ENCODE data around the gene BTLA. TPM values are rescaled to one million over a fixed set of nuclear protein-coding genes. Genes with fewer than 3 reads are reported as not detected.
A peak's percentile ranks its signal among the peaks of the same experiment; 100 is the strongest.

Gene BTLA
- total RNA-seq, 2 experiments from 2014 or later, result 7.3 to 7.7 TPM

- ChIA-PET CTCF (ENCODE audit: unreplicated experiment) (no interaction called here), POLR2A (interaction anchor here (0.5 to 3.2 kb wide), 19 partner anchors 8 to 1950 kb away, joined by 3 to 17 read pairs (median 4); partner anchors contain the start of gene ABHD10)
- DNase-seq (ENCODE audit: low spot score), result no peak
- H3K9me2 ChIP-seq (ENCODE audit: insufficient read depth, low read length), result no peaks in the 10 kb centered on the region
- H3K4me1 ChIP-seq (ENCODE audit: insufficient read depth, low read length, poor library complexity, severe bottlenecking), result peaks cover 58% of the 10 kb centered on the region
- H2AFZ ChIP-seq (ENCODE audit: low read length), result peak overlapping the region; percentile 96; the same call in 1 of the 2 replicates
- H4K20me1 ChIP-seq (ENCODE audit: insufficient read depth, low read length), result no peaks in the 10 kb centered on the region
- TF ChIP-seq EZH2phosphoT487 (IDR thresholded peaks at IDR 0.05; ENCODE audit: borderline replicate concordance, low read depth, low read length) (no peak), CTCF (conservative IDR thresholded peaks at IDR 0.05; ENCODE audit: low read length) (no peak)
- H3K27ac ChIP-seq (ENCODE audit: low read depth, low read length, poor library complexity, severe bottlenecking), result no peak overlapping the region
- H3K4me2 ChIP-seq (ENCODE audit: low read length), result no peak overlapping the region
- no peaks in the 10 kb centered on the region for H3K9me3 ChIP-seq (ENCODE audit: low read length)
- H3K79me2 ChIP-seq (ENCODE audit: insufficient read depth, low read depth, low read length), result peaks cover 31% of the 10 kb centered on the region
- H3K36me3 ChIP-seq (ENCODE audit: insufficient read depth, low read length), result no peaks in the 10 kb centered on the region
- BruUV-seq (replicated peaks), result no TSS peak
- no peak overlapping the region for H3K4me3 ChIP-seq (ENCODE audit: low read depth, low read length, poor library complexity, severe bottlenecking)
- intact Hi-C loops (cut with micrococcal nuclease; ENCODE audit: unreplicated experiment), result no loop called here
These were observed 1.3 kb upstream of the BTLA start for GRCh38 chr3:112500621-112501020.

GRCh38 chr3:112497897-112498548, 1.2 kb downstream of the BTLA start:
- Histone ChIP-seq H3K27ac (ENCODE audit: low read depth, low read length, poor library complexity, severe bottlenecking) (peak overlapping the region; percentile 85), H2AFZ (ENCODE audit: low read length) (peak overlapping the region; percentile 96), H4K20me1 (ENCODE audit: insufficient read depth, low read length) (no peaks in the 10 kb centered on the region), H3K4me2 (ENCODE audit: low read length) (peak overlapping the region; percentile 82), H3K4me1 (ENCODE audit: insufficient read depth, low read length, poor library complexity, severe bottlenecking) (peaks cover 51% of the 10 kb centered on the region), H3K4me3 (ENCODE audit: low read depth, low read length, poor library complexity, severe bottlenecking) (peak overlapping the region; percentile 72), H3K36me3 (ENCODE audit: insufficient read depth, low read length) (peaks cover 9% of the 10 kb centered on the region), H3K9me2 (ENCODE audit: insufficient read depth, low read length) (no peaks in the 10 kb centered on the region), H3K79me2 (ENCODE audit: insufficient read depth, low read depth, low read length) (peaks cover 39% of the 10 kb centered on the region), H3K9me3 (ENCODE audit: low read length) (peaks cover 8% of the 10 kb centered on the region)
- no TSS peak for BruUV-seq (replicated peaks)
- peak; percentile 45 for DNase-seq (ENCODE audit: low spot score)
- ChIA-PET POLR2A (interaction anchor here (0.6 to 3.2 kb wide), 19 partner anchors 8 to 384 kb away, joined by 3 to 17 read pairs (median 4); partner anchors contain the start of genes GCSAM and SLC9C1), CTCF (ENCODE audit: unreplicated experiment) (interaction anchor here (1.1 kb wide), 1 partner anchor 391 kb away, joined by 3 read pairs; no protein-coding TSS in a partner anchor)
- TF ChIP-seq EZH2phosphoT487 (IDR thresholded peaks at IDR 0.05; ENCODE audit: borderline replicate concordance, low read depth, low read length) (no peak), CTCF (conservative IDR thresholded peaks at IDR 0.05; ENCODE audit: low read length) (no peak)
- intact Hi-C loops (cut with micrococcal nuclease; ENCODE audit: unreplicated experiment), result loop anchor here (2.0 to 5.0 kb wide), 3 partner anchors 33 to 386 kb away; partner anchors contain the start of gene GCSAM
